Hepatic stellate cell (primary cell): ENCODE measurements around the gene CISH.
A peak's percentile ranks its signal among the peaks of the same experiment; 100 is the strongest.

Experiments used
- DNase-seq: peaks from one replicate; pipeline ENCODE4 v3.0.0; 2011; ENCODE audit warnings: low spot score

Gene CISH, protein sequence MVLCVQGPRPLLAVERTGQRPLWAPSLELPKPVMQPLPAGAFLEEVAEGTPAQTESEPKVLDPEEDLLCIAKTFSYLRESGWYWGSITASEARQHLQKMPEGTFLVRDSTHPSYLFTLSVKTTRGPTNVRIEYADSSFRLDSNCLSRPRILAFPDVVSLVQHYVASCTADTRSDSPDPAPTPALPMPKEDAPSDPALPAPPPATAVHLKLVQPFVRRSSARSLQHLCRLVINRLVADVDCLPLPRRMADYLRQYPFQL

DNA sequence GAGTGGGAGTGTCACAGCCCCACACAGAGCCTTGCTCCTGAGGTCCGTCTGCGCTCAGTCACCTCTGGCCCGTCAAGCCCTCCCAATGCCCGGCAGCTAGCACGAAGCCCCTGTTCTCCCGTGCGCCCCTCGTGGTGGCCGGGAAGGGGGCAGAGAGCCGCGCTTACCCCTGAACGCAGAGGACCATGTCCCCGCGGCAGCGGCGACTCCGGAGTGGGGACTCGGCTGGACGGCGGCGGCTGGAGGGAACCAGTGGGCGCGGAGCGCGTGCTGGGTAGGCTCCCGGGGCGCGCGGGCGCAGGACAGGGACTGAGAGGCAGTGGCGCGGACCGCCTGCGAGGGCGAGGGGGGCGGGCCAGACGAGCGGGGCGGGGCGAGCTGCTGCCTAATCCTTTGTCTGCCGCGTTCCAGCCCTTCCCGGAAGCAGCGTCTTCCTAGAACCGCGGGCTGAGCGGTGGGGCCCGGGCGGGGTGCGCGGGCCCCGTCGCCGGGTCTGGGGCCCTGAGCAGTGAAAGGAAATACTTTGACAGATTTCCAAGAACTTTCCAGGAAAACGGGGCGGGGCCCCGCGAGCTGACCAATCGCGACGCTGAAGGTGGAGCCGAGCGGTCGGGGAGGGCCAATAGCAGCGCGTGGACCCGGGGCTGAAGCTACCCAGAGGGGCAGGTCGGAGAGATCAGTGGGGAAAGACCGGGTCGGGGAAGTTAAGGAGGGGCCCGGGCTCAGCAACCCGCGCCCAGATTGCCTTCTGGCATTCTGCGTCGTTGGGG lies at the start of gene CISH:
Gene CISH (minus strand): TSS at position 311 of the 770 bp plus-strand sequence. CDS start 124 bp downstream, at position 187.
- DNase-seq: peak; percentile 97

DNA sequence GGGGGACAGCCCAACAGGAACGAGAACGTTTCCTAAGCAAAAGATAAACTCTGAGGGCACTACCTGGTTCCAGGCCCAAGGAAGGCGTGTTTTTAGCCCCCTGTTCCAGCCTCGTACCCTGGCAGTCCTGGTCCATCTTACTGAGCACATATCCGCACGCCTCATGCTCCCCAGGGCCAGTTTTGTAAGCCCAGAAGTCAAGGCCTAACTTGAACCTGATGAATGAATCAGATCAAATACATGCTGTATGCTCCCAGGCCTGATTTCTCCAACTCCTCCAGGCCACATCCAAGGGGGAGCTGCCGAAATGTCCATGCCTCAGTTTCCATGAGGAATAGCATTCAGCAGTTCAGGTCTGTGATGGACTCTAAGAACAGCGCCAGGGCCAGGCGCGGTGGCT lies 48.8 kb upstream of the CISH start:
- DNase-seq: no peak

DNA sequence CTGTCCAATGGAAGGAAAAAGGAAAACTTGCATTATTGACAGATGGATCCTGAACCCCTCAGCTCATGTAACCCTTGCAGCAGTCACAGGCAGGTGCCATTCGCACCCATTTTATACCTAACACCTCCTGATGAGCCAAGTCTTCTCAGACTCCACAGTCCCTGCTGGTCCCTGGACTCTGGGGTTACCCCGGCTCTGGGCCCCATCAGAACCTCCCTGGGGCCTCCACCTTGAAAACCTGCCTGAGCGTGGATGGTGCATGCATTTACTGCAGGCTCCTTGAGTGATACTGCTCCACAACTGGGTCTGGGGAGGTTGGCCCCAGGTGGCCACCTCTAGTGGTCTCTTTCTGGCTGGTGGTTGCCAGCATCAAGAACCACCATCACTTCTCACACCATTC lies 47.3 kb upstream of the CISH start:
- no peak for DNase-seq

DNA sequence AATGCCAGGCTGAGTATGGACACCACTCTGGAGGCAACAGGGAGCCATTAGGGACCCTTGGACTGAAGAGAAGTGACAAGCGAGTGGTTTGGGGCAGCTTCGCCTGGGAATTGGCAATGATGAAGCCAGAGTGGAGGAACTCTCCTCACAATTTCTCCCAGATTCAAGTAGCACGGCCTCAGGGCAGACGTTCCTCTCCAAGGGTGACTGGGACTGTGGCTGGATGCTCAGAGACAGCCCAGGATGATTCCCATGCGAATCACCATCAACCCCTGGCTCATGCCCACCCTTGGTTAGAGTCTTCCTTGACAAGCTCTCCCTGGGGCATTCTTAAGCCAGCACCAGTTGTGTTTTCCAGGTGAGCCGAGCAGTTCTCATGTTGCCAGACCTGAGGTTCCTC lies 46.8 kb upstream of the CISH start:
- DNase-seq: no peak

DNA sequence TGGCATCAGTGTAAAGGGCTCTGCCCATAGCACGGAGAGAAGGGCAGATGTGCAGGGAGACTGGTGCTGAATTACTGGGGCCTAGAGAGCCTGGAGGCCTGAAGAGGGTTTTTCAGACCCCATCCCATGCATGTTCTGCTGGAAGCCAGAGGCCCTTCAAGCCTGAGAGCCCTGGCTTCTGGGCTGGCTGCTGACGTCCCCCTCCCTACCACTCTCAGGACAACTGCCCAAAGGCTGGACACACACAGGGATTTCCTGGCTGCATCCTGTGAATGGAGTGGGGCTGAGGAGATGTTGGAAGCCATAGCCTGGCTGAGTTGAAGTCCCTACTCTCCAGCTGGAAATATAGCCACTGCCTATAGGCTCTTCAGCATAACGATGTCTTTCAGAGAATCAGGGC lies 46.2 kb upstream of the CISH start:
- no peak for DNase-seq

DNA sequence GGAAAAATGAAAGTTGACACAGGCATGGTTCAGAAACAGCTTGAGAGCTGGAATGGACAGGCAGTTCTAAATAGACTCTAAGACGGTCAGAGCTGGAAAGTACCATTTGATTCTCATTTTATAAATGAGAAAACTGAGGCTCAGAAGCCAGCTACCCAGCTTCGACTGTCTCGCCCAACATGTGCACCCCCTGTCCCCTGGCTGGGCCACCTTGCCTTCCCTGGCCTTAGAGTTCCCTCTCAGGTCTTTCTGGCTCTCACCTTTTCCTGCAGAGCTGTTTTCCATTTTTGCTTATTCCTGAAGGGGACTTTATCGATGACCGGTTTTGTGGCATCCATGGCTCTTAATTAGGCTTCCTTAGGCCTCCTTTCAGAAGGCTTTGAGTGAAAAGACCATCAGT lies 45.8 kb upstream of the CISH start:
- DNase-seq: no peak

DNA sequence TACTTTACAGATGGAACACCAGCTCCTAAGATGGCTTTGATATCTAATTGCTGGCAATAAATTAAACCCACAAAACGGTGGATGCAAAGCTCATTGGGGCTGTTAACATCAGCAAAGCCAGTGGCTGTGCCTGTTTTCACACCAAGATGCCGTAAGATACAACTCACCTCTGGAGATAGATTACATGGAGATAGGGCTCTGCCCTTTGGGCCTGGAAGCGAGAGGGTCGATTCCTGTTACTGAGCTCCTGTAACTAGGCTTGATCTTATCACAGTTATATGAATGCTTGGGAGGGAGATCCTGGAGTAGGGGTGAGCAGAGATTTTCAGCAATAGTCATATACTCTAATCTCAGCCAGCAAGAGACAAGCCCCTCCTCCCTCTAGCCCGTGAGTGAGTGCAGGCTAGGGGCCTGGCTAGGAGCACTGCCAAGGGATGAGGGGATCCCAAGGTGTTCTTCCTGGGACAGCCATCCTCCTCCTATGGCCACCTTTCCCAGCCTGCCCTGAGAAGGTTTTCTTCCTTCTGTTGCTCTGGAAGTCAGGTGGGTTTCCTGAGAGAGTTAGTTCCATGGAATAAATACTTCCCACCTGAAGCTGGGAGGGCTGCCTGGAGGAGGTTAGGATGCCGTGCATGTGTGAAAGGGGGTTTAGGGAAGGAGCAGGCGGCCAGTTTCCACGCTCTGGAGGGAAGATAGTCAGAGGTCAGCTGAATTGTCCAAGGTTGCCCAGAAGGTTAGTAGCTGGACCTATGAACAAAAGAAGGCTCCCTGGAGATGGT lies 45.0 kb upstream of the CISH start:
- no peak for DNase-seq

DNA sequence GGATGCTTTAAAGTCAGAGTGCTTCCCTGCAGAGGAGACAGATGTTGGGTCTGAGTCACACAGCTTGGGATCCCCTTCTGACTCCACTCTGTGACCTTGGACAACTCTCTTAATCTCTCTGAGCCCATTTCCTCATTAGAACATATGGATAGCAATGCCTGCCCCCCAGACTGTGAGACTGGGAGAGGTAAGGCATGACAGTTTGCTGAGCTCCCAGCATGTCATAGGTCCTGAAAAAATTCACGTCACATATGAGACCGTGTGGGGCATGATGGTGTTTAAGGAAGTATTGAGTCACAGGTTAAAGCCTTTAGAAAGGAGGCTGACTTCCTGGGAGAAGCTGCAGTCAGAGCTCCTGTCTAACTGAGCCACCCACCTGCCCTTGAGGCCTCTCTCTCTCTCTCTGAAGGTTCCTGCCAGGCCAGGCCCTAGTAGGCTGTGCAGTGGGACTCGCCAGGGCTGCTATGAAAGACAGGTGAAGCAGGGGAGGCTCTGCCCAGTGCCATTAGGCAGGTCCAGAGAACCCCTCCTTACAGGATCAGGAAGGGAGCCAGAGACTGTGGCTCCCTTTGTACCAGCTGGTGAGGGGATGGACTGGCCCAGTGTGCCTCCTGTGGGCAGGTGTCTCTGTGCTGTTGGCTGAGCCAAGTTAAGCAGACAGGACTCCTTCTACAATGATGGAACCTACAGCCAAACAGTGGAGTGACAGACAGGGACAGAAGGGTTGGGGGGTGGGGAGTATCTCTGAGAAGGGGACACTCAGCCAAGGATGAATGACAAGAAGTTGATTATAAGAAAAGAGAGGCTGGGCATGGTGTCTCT lies 43.6 kb upstream of the CISH start:
- no peak for DNase-seq

DNA sequence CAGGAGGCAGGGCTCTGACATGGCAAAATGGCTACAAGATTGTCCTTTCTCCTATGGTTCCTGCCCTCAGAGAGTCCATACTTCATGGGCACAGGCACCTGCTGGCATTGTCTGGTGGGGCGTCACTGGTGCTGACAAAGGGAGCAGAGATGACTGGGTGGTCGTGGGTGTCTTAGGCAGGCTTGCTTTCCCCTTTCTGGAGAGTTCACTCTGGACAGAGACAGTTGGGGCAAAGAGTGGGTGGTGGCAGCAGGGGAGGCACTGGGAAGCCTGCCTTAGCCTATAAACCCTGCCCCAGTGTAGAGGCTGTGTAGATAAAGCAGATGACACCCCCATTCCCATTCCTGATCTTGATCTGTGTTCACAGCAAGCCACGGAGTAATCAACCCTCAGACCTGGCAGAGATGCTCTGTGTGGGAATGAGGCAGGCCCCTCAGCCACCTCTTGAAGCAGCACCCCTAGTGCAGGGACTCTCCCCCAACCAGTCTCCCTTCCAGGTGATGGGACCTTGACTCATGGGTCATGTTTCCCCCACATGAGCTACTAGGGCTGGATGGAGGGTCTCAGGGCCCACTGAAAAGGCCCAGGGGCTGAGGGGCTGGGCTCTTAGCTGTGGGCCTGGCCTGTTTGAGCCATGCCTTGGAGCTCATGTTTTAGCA lies 42.5 kb upstream of the CISH start:
- DNase-seq: no peak

DNA sequence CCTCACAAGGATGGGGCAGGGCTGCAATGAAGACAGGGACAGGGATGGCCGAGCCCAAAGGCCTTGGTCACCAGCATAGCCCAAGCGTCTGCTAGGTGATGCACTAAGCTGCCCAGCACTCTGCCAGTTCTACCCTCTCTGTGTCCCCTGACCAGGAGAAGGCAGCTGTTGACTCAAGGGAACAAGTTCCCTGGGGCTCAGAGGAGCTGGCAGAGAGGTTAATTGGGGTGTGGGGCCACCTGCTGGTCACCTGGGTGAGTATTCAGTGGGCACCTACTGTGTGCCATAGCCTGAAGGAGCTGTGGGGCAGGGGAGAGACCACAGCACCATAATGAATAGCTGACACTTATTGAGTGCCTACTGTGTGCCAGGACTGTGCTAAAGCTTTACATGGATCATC lies 41.1 kb upstream of the CISH start:
- no peak for DNase-seq

DNA sequence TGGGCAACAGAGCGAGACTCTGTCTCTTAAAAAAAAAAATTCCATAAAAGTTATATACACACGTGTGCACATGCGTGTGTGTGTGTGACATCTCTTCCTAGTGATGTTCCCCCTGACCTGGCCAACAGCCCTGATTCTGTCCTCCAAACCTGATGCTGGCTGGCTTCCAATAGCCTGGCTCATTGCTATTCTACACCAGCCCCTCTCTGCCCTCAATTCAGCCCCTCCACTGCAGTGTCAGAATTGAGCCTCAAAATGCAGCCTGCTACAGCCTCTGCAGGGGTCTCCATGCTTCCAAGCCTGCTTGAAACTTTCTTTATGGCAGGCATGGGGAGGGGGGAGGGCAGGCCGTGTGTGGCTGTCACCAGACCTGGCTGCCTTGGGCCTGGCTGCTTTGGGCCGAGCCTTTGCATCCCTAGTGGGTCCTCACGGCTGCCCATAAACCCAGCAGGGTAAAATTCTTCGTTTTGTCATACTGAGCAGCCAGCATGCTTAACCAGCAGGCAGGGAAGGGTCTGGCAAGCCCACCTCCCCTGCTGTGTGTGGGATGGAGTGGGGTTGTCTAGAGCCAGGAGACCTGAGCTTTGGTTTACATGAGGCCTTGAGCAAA lies 40.5 kb upstream of the CISH start:
- no peak for DNase-seq

DNA sequence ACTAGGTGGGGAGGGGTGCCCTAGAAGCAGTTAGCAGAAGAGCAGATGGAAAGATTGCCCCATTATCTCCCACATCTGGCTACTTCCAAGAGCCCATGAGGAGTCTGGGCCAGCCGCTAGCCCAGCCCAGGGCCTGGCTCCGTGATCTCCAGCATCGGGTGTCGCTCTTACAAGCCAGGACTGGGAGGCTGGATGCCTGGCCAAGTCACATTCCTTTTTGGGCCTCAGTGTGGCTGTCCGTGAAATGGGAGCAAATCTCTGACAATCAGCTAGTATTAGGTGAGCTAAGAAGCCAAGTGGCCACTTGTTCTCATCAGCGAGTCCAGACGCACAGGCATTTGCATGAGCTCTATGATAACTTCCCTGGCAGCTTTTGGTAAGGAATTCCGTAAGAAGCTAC lies 39.9 kb upstream of the CISH start:
- no peak for DNase-seq

DNA sequence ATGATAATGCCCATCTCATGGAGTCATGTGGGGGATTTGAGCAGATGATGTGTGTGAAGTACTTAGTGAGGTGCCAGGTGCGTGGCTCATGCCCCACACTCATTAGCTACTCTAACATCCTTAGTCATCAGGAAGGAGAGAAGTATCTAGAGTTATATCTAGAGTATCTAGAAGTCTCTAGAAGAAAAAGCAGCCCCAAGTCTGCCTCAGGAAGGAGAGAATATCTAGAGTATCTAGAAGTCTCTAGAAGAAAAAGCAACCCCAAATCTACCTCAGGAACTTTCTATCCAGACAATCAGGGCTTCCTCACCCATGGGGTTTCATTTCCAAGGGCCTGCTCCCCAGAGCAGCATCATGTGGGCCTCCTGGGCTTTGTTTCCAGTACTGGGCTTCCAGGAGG lies 38.4 kb upstream of the CISH start:
- DNase-seq: no peak

DNA sequence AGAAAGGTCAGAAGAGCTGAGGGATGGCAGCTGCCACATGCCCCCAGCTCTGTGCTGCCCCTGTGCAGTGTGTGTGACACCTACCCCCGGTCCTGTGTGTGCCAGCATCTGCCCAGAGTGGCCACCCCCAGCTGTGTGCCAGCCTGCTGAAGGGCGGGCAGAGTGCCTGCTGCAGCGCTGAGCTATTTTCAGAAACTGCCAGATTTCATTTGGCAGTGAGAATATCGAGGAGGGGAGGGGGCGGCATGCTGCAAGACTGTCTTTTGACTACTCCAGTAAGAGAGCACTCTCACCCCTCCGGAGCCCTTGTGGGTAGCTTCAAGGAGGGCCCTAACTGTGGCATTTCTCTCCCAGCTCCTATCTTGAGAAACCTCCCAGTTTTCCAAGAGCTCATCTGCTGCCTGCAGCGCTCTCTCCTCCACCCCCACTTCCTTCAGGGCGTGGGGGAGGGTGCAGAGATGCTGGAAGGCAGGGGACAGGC lies 37.9 kb upstream of the CISH start:
- no peak for DNase-seq

DNA sequence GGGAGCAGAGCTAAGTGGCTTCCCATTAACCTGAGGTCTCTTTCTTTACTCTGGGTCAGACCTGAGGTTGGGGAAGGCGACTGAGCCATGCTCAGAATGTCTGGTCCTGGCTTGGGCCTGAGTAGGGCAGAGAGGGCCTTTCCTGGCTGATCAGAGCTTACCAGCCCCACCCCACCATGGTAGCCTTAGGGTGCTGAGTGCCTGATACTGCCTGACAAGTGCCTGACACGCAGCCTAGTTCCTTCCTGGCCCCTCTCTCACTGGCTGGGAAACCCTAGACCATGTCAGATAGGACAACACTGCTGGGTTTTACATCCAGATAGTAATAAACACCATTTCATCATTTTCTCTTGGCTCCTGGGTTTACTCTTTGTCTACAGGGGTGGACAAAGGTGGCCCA lies 37.4 kb upstream of the CISH start:
- no peak for DNase-seq

DNA sequence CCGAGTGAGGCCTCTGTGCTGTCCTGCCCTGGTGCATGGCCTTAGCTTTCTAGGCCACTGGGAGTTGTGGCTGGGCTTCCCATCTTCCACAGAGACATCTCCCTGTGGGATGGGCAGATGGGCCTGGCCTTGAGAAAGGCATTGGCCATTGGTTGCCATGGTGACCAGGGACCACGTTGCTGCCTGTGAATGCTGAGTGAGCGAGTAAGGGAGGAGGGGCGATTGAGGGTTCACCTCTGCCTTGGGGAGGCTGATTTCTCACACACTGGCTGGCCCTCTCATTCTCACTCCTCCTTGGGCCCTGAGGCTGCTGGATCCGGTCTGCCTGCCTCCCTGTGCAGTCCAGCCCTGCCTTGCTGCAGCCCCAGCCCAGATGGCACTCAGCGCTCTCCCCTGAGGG lies 36.7 kb upstream of the CISH start:
- DNase-seq: no peak

DNA sequence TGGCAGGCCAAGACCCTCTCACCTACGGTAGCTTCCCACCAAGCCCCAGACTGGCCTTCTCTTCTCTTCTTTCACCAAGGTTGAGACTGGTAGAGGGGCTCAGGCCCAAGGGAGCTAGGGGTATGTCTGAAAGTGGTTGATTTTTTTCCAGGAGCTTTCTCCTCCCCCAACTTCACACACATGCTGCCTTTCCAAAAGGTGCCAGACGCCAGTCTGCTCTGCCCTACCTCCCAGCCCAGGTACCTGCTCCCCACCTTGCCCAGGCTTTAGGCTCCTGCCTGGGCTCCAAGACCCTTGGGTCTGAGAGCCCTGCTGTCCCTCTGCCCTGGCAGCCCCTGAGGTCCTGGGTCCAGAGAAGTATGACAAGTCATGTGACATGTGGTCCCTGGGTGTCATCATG lies 33.8 kb upstream of the CISH start:
- no peak for DNase-seq

DNA sequence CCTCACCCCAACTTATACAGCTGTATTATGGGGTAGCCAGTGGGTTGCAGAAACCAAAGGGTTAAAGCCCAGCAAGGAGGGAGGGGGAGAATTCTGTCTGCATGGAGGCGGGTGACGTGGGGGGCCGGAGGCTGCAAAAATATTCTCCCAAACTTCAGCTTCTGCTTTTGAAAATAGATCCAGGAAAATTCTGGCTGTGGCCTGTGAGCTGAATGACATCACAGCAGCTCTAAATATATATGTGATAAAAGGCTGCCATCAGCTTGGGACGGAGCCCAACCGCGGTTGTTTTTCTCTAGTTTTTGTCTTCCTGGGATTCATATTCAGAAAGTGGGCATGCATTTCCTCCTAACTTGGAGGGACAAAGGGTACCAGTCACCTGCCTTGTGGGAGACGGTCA lies 33.0 kb upstream of the CISH start:
- DNase-seq: no peak

DNA sequence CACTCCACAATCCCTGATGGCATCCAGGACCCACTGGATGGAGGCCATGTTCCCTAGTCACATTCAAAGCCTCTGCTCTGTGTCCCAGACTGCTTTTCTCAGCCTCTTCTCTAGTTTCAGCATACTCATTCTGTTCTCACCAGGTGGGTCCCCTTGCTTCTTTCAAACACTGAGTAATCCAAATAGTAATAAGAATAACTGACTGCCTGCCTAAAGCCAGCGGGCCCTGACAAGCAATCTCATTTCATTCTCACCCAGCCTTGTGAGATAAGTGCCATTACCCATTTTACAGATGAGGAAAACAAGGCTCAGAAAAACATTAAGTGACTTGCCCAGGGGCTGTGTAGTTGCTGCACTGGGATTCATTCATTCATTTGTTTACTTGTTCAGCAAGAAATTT lies 30.8 kb upstream of the CISH start:
- DNase-seq: no peak

DNA sequence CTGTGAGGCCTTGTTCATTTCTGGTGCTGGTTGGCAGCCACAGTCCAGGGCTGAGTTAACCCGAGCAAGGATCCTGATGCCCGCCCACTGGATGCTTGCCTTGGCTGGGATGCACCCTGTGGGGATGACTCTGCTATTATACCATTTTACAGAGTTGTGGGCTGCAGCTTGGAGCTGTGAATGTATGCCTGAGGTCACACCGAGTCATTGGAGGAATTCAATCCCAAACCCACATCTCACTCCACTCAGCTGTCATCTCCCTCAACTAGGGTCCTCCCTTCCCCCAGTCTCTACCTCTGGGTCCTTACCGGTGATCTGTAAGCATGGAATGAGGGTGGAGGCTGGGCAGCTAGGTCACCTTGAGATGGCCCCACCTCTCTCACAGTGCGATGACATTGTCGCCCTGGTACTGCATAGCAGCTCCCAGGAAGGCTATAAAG lies 27.5 kb upstream of the CISH start:
- DNase-seq: peak; percentile 70

DNA sequence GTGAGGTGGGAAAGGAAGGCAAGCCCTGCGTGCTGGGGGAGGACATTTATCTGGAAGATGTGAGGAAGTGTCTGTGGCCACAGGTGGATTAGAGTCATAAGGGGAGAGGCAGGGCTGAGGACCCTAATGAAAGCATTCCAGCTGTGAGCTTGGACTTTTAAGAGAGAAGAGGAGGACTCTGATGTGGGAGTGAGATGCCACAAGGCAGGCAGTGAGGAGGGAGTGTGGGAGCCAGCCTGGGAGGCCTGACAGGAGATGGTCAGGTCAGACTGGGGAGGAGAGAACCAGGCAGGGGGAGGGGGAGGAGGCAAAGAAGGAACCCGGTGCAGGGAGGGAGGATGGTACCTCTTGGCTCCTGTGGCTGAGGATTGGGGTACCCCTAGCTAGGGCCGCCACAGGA lies 26.4 kb upstream of the CISH start:
- no peak for DNase-seq
